HG03097 (cell line): ENCODE measurements around the gene KLRF1.

Experiments used
- ATAC-seq: cut with Tn5 transposase; IDR thresholded peaks from one replicate; pipeline ENCODE4 v1.9.1; 2021; ENCODE audit not compliant: unreplicated experiment, low FRiP score

KLRF1 gene, protein sequence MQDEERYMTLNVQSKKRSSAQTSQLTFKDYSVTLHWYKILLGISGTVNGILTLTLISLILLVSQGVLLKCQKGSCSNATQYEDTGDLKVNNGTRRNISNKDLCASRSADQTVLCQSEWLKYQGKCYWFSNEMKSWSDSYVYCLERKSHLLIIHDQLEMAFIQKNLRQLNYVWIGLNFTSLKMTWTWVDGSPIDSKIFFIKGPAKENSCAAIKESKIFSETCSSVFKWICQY

GRCh38 chr12:9827209-9827888, at the start of gene KLRF1:
TSS of gene KLRF1 (plus strand) at chr12:9827481. CDS start at chr12:9827545, 64 bp downstream.
- no peak for ATAC-seq

DNA sequence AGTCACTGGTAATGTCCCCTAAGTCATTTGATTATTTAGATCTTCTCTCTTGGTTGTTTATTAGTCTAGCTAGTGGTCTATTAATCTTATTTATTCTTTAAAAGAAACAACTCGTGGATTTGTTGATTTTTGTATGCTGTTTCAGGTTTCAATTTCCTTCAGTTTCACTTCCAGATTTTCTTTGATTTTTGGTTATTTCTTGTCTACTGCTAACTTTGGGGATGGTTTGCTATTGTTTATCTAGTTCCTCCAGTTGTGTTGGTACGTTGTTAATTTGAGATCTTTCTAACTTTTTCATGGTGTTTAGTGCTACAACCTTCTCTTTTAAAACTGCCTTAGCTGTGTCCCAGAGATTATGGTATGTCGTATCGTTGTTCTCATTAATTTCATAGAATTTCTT, 48.1 kb upstream of the KLRF1 start:
- ATAC-seq, result no peak

DNA sequence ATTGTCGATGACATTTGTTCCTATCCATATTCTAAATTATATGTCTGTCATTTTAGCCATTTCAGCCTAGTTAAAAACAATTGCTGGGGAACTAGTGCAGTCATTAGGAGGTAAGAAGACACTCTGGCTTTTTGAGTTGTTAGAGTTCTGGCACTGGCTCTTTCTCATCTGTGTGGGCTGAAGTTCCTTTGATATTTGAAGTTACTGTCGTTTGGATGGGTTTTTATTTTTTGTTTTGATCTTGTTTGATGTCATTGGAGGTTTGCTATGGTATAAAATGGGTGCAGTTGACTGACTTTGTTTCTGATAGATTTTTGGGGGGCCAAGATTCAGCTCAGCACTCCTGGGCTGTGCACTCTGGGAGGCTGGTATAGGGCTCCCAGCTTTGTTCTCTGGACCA, 45.9 kb upstream of the KLRF1 start:
- no peak for ATAC-seq

GRCh38 chr12:9782547-9783382, 44.5 kb upstream of the KLRF1 start:
- ATAC-seq, result no peak

- no peak for ATAC-seq
Measured at GRCh38 chr12:9784326-9784725, 43.0 kb upstream of the KLRF1 start.

DNA sequence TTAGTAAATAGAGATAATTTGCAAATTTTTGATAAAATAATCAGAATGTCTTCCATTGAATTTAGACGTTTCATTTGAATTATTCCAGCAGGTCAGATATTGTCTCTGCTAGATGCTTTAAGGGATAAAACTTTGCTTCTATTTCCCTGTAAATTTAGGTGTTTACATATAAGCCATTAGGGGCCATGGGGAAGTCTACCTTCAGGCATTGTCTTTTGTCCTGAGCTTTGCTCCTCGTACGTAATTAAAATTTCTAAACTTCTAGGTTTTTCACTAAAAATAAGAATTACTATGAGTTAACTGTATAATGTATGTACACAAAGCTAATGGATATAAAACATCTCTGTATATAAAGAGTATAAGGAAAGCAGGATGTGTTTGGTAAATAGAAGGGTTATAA, 42.5 kb upstream of the KLRF1 start:
- no peak for ATAC-seq

- no peak for ATAC-seq
Measured at GRCh38 chr12:9786726-9787717, 40.3 kb upstream of the KLRF1 start.

DNA sequence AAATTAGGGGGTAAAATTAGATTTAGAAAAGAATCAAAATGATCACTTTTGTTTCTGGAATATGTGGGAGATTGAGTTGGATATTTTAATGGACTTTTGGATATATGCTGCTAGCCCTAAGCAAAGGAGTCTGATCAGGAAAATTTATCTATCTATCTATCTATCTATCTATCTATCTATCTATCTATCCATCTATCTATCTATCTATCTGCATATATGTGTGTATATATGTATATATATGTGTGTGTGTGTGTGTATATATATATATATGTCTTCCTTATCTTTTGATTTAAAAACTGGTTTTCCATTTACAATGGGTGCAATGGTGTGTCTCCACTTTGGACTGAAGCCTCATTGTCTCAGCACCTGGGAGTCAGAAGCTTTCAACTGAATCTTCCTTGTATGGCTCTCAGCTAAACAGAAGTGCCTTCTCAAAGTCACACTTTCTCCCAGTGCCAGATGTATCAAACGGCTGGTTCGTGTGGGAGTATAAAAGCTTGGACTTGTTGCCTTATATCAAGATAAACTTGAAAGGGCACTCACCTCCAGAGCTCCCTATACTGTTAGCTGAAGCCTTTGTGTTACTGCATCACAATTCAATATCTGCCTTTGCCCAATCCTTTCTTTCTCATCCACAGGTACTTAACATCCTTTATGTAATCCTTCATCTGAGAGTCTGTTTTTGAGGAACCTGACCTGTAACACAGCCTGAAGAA, 34.9 kb upstream of the KLRF1 start:
- no peak for ATAC-seq

- ATAC-seq, result no peak
Measured at GRCh38 chr12:9792961-9793617, 34.2 kb upstream of the KLRF1 start.

DNA sequence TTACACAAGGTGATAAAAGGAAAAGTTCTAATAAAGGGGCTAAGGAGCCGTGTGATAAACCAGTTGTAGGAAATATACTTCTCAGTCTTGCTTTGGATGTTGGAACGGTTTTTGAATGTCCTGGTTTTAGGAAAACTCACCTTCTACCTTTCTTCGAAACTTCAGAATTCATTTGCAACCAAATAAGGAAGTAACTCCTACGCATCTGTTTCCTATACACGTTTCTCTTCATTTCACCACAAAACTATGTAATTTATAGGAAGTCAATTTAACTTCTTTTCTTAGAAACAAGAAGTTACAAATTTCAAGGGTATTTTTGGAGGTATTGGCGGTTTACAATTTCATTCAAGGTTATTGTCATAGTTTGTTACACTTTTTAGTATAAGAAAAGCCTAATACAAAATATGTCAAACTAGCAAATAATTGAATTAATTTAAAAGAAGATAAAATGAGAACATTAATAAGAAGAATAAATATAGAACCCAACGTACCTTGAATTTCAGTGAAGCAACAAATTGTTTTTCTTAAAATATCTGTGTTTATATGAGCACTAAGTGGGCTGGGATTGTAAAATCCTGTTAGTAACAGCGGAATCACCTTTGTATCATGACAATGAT, 33.4 kb upstream of the KLRF1 start:
- ATAC-seq, result no peak

DNA sequence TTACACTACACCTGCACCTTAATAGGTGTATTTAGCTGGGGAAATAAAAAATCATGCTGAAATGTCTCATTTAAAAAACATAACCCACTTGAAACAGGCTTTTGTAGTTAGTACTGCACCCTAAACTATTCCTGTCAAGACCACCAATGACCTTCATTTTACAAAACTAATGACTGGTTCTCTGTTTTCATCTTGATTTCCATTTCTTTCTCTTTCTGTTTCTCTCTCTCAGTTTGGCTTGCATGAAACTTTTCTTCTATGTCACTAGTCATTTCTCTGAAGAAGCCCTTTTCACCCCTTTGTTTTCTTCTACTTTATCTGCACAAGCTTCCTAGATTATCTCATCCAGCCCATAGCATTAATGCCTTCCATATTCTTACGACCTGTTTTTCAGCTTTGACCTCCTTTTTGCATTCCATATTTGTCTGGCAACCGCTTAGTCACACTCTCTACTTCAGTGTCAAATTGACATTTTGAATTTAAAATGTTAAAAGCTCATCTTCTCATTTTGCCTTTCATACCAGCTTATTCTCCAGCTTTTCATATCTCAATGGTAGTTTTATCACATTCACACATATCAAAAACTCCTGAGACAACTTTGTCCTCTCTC, 32.7 kb upstream of the KLRF1 start:
- ATAC-seq, result no peak

DNA sequence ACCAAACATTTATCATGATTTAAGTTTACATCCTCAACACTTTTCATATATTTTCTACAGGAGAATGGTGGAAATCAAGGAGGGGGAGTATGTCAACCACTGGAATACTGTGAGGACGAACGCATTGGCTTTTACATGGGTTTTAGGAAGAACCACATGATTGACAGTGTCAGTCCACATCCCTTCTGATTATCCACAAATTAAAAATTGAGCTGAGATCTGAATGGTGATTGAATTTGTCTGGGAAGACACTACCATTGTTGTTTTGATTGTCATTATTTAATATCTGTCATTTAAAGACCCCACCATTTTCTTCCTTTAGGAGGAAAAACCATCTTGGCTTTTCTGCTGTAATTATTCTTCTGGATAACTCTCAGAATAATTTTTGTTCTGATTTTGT, 31.3 kb upstream of the KLRF1 start:
- ATAC-seq, result no peak

GRCh38 chr12:9796346-9796745, 30.9 kb upstream of the KLRF1 start:
- ATAC-seq, result no peak

DNA sequence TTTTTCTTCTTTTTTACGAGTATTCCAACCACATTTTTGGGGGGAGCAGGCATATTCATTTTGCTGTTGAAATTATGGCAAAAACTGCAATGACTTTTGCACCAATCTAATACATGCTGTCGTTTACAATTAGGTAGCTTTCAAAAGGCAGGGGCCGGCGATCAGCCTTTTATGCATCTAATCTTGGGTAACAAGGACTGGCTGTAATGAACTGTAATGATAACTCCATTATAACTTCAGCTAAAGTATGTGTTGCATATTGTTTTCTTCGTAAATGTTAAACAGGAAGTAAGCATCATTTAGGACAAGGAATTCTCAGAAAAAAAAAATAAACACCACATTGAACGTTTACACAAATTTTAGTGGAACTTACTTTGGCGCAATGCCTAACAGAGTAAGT, 30.3 kb upstream of the KLRF1 start:
- ATAC-seq, result no peak

DNA sequence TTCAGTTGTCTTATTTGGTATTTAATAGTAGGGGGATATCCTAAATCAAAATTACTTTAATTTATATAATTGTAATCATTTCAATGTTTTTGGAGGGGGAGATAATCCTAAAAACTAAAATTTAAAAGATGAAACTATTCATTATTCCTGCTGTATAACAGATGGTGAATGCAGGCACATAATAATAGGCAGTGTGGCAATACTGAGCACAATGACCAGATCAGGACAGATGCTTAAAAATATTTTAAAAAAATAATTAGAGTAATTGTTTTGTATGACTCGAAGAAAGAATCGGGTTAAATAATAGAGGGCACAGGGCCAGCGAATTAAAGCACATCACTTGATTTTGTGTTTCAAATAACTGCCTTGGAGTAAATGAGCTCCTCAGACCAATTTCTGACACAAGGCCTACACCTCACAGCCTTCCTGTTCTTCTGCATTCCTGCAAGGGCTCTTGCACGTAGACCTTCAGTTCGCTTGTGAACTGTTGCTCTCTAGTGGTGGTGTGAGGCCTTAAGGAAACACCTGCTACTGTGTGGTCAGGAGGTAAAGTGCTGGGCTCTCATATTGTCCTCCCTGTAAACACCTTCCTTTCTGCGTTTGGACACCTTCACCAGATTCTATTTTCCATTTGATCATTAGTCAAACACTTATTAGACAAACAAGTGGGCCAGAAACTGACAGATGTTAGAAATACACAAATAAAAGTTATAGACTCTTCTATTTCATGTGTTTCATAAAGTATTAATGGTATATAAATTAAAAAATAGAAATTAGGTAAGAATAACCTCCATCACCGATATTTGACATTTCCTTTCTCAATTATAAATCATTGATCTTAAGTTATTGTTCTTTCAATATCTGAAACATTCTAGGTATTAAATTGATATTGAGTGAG, 29.3 kb upstream of the KLRF1 start:
- peak; percentile 96 for ATAC-seq

DNA sequence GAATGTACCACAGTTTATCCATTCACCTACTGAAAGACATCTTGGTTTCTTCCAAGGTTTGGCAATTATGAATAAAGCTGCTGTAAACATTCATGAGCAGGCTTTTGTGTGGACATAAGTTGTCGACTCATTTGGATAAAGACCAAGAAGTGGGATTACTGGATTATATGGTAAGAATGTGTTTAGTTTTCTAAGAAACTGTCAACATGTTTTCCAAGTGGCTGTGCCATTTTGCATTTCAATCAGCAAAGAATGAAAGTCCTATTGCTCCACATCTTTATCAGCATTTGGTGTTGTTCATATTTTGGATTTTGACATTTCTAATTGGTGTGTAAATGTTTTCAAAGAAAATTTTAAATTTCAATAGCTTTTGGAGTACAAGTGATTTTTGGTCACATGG, 27.3 kb upstream of the KLRF1 start:
- no peak for ATAC-seq

- no peak for ATAC-seq
Measured at GRCh38 chr12:9805883-9806282, 21.4 kb upstream of the KLRF1 start.
